ENCODE measurements around the gene PTPRN2. TPM values are rescaled to one million over a fixed set of nuclear protein-coding genes. Genes with fewer than 3 reads are reported as not detected.

Gene PTPRN2
- polyA plus RNA-seq, 1 of the 3 experiments (the other 2 are of a cell fraction): 4.0 TPM

GRCh38 chr7:158138329-158138597 is 449.4 kb downstream of the PTPRN2 start:
- Histone ChIP-seq H3K27ac (ENCODE audit: low read depth in 2 of 2, low read length in 1 of 2) (no peak overlapping the region), H3K36me3 (replicated peaks in 1 of 2; ENCODE audit: control insufficient read depth in 1 of 2, insufficient read depth in 2 of 2, low read length in 1 of 2) (no peaks in the 10 kb centered on the region), H3K9me2 (no peaks in the 10 kb centered on the region), H3K79me2 (ENCODE audit: insufficient read depth) (no peaks in the 10 kb centered on the region), H3F3A (replicated peaks; ENCODE audit: insufficient read depth) (no peaks in the 10 kb centered on the region), H3K9ac (no peak overlapping the region), H3K4me1 (ENCODE audit: control insufficient read depth in 1 of 2, insufficient read depth in 2 of 2, low read depth in 1 of 2, low read length in 1 of 2) (no peaks in the 10 kb centered on the region; a peak in 1 of 4 replicates), H3K4me2 (no peak overlapping the region), H3K4me3 (ENCODE audit: low read depth in 2 of 2, low read length in 1 of 2) (no peak overlapping the region), H3K9me3 (peaks cover 3% of the 10 kb centered on the region; the same call in 1 of the 2 replicates), H2AFZ (ENCODE audit: low read depth) (no peak overlapping the region), H3K27me3 (ENCODE audit: insufficient read depth) (no peaks in the 10 kb centered on the region), H4K20me1 (ENCODE audit: insufficient read depth) (no peaks in the 10 kb centered on the region)
- 0% methylated on average over 1 of the region's 9 CpGs for WGBS (ENCODE audit: low lambda C conversion rate)
- no peak for DNase-seq
- no peak for TF ChIP-seq ELF1 (IDR thresholded peaks at IDR 0.05)
- no peak for TF ChIP-seq RAD21 (IDR thresholded peaks at IDR 0.05; ENCODE audit: low read length)
- TF ChIP-seq TEAD4 (IDR thresholded peaks at IDR 0.05; ENCODE audit: borderline replicate concordance, insufficient read depth): no peak
- TF ChIP-seq FOSL2 (IDR thresholded peaks at IDR 0.05; ENCODE audit: borderline replicate concordance, low read depth): no peak
- no peak for TF ChIP-seq RXRA (IDR thresholded peaks at IDR 0.05; ENCODE audit: borderline replicate concordance, low read depth)
- no peak for TF ChIP-seq GATA2 (CRISPR knock-in tag; IDR thresholded peaks at IDR 0.05)
- no peak for TF ChIP-seq USF1 (IDR thresholded peaks at IDR 0.05; ENCODE audit: borderline replicate concordance, low read depth)
- no peak for TF ChIP-seq SMC3 (IDR thresholded peaks at IDR 0.05; ENCODE audit: low read depth, low read length)
- ChIA-PET CTCF (no interaction called here), POLR2A (no interaction called here)

GRCh38 chr7:158137516-158138328 is 449.9 kb downstream of the PTPRN2 start:
- H3K9me2 ChIP-seq: no peaks in the 10 kb centered on the region
- POLR2A ChIA-PET: no interaction called here
- H3K36me3 ChIP-seq (replicated peaks in 1 of 2; ENCODE audit: control insufficient read depth in 1 of 2, insufficient read depth in 2 of 2, low read length in 1 of 2): no peaks in the 10 kb centered on the region
- no peak overlapping the region for H3K4me2 ChIP-seq
- no peak overlapping the region for H3K27ac ChIP-seq (ENCODE audit: low read depth in 2 of 2, low read length in 1 of 2)
- CTCF ChIA-PET: no interaction called here
- TF ChIP-seq EP300 (IDR thresholded peaks at IDR 0.05; ENCODE audit: borderline replicate concordance in 1 of 2, low read depth in 1 of 2, low read length in 1 of 2): no peak
- TF ChIP-seq USF1 (IDR thresholded peaks at IDR 0.05; ENCODE audit: borderline replicate concordance, low read depth): no peak
- H3K27me3 ChIP-seq (ENCODE audit: insufficient read depth): no peaks in the 10 kb centered on the region
- no peaks in the 10 kb centered on the region for H3K79me2 ChIP-seq (ENCODE audit: insufficient read depth)
- no peak overlapping the region for H3K4me3 ChIP-seq (ENCODE audit: low read depth in 2 of 2, low read length in 1 of 2)
- H3K4me1 ChIP-seq (ENCODE audit: control insufficient read depth in 1 of 2, insufficient read depth in 2 of 2, low read depth in 1 of 2, low read length in 1 of 2): no peaks in the 10 kb centered on the region; a peak in 1 of 4 replicates
- H3K9ac ChIP-seq: no peak overlapping the region
- 47% methylated on average over 15 of the region's 18 CpGs for whole genome bisulfite sequencing (ENCODE audit: low lambda C conversion rate)
- DNase-seq: no peak
- H4K20me1 ChIP-seq (ENCODE audit: insufficient read depth): no peaks in the 10 kb centered on the region
- no peaks in the 10 kb centered on the region for H3F3A ChIP-seq (replicated peaks; ENCODE audit: insufficient read depth)
- no peak overlapping the region for H2AFZ ChIP-seq (ENCODE audit: low read depth)
- H3K9me3 ChIP-seq: peaks cover 3% of the 10 kb centered on the region; the same call in 1 of the 2 replicates

GRCh38 chr7:158135931-158136330 is 451.7 kb downstream of the PTPRN2 start:
- CTCF ChIA-PET: no interaction called here
- Histone ChIP-seq H4K20me1 (ENCODE audit: insufficient read depth) (no peaks in the 10 kb centered on the region), H3F3A (replicated peaks; ENCODE audit: insufficient read depth) (no peaks in the 10 kb centered on the region), H3K9ac (no peak overlapping the region), H3K27me3 (ENCODE audit: insufficient read depth) (no peaks in the 10 kb centered on the region), H3K9me2 (no peaks in the 10 kb centered on the region), H3K36me3 (replicated peaks in 1 of 2; ENCODE audit: control insufficient read depth in 1 of 2, insufficient read depth in 2 of 2, low read length in 1 of 2) (no peaks in the 10 kb centered on the region), H3K4me3 (ENCODE audit: low read depth in 2 of 2, low read length in 1 of 2) (no peak overlapping the region), H2AFZ (ENCODE audit: low read depth) (no peak overlapping the region), H3K27ac (ENCODE audit: low read depth in 2 of 2, low read length in 1 of 2) (no peak overlapping the region), H3K9me3 (0 out of 2 replicates have a peak, but pooled peaks cover 3% of the 10 kb centered on the region), H3K4me2 (no peak overlapping the region), H3K4me1 (ENCODE audit: control insufficient read depth in 1 of 2, insufficient read depth in 2 of 2, low read depth in 1 of 2, low read length in 1 of 2) (no peaks in the 10 kb centered on the region; a peak in 1 of 4 replicates), H3K79me2 (ENCODE audit: insufficient read depth) (no peaks in the 10 kb centered on the region)
- POLR2A ChIA-PET: no interaction called here
- DNase-seq: no peak
- WGBS (ENCODE audit: low lambda C conversion rate): 53% methylated on average over 16 of the region's 16 CpGs
- TF ChIP-seq MEF2A (IDR thresholded peaks at IDR 0.05; ENCODE audit: borderline replicate concordance, low read depth): no peak
- no peak for TF ChIP-seq RFX5 (IDR thresholded peaks at IDR 0.05; ENCODE audit: low read length)
- TF ChIP-seq SIN3A (IDR thresholded peaks at IDR 0.05; ENCODE audit: borderline replicate concordance, low read depth, low read length): no peak
- no peak for TF ChIP-seq USF2 (IDR thresholded peaks at IDR 0.05; ENCODE audit: borderline replicate concordance, low read depth, low read length)
- TF ChIP-seq FOXM1 (IDR thresholded peaks at IDR 0.05; ENCODE audit: low read depth): no peak
- no peak for TF ChIP-seq POLR2AphosphoS5 (IDR thresholded peaks at IDR 0.05; ENCODE audit: low read depth, low read length)
- TF ChIP-seq TCF12 (IDR thresholded peaks at IDR 0.05): no peak
- no peak for TF ChIP-seq TEAD4 (IDR thresholded peaks at IDR 0.05; ENCODE audit: borderline replicate concordance, insufficient read depth)
- TF ChIP-seq SMC3 (IDR thresholded peaks at IDR 0.05; ENCODE audit: low read depth, low read length): no peak
- no peak for TF ChIP-seq USF1 (IDR thresholded peaks at IDR 0.05; ENCODE audit: borderline replicate concordance, low read depth)
